ENCODE data around the gene CDK5.
"Not testable (repeated sequence)": the region's sequence is repeated elsewhere in the genome, so short reads cannot be mapped to it uniquely, and the experiment has no call there.

The CDK5 gene

GRCh38 chr7:151033864-151034249, 23.8 kb downstream of the CDK5 start:
- DNase-seq (ENCODE audit: low read depth in 2 of 2): no peak

GRCh38 chr7:151032936-151033863, 24.5 kb downstream of the CDK5 start:
- DNase-seq (ENCODE audit: low read depth in 2 of 2): no peak

GRCh38 chr7:151031011-151031410, 26.7 kb downstream of the CDK5 start:
- no peak for DNase-seq (ENCODE audit: low read depth in 2 of 2)

GRCh38 chr7:151028948-151029501, 28.7 kb downstream of the CDK5 start:
- DNase-seq (ENCODE audit: low read depth in 2 of 2): no peak

- DNase-seq (ENCODE audit: low read depth in 2 of 2): peak; percentile 87 to 98
These were observed 29.4 kb downstream of the CDK5 start, which contains the start of gene ABCB8 for GRCh38 chr7:151028131-151028947. TSS of gene ABCB8 (plus strand) at chr7:151028450. CDS start at chr7:151028516, 66 bp downstream.

GRCh38 chr7:151027728-151028130, 30.0 kb downstream of the CDK5 start:
- not testable (repeated sequence) for DNase-seq (ENCODE audit: low read depth in 2 of 2)

- not testable (repeated sequence) for DNase-seq (ENCODE audit: low read depth in 2 of 2)
These were observed 30.6 kb downstream of the CDK5 start for GRCh38 chr7:151026771-151027727.

GRCh38 chr7:151025924-151026671, 31.6 kb downstream of the CDK5 start:
- DNase-seq (ENCODE audit: low read depth in 2 of 2): no peak

- DNase-seq (ENCODE audit: low read depth in 2 of 2): no peak
These were observed 33.2 kb downstream of the CDK5 start, which contains the start of gene ATG9B for GRCh38 chr7:151024435-151025056. TSS of gene ATG9B (minus strand) at chr7:151024494. CDS start at chr7:151024423, 71 bp downstream.

GRCh38 chr7:151023232-151023631, 34.5 kb downstream of the CDK5 start:
- no peak for DNase-seq (ENCODE audit: low read depth in 2 of 2)

- DNase-seq (ENCODE audit: low read depth in 2 of 2): no peak
These were observed 37.5 kb downstream of the CDK5 start for GRCh38 chr7:151020231-151020630.

GRCh38 chr7:151019130-151019447, 38.6 kb downstream of the CDK5 start:
- DNase-seq (ENCODE audit: low read depth in 2 of 2): no peak

GRCh38 chr7:151018421-151019129, 39.1 kb downstream of the CDK5 start:
- no peak for DNase-seq (ENCODE audit: low read depth in 2 of 2)

GRCh38 chr7:151017953-151018420, 39.7 kb downstream of the CDK5 start:
- peak; percentile 77 to 86 for DNase-seq (ENCODE audit: low read depth in 2 of 2)

- no peak for DNase-seq (ENCODE audit: low read depth in 2 of 2)
These were observed 40.2 kb downstream of the CDK5 start for GRCh38 chr7:151017370-151017952.

GRCh38 chr7:151016942-151017341, 40.8 kb downstream of the CDK5 start:
- DNase-seq (ENCODE audit: low read depth in 2 of 2): no peak

GRCh38 chr7:151016505-151016904, 41.2 kb downstream of the CDK5 start:
- DNase-seq (ENCODE audit: low read depth in 2 of 2): no peak

- DNase-seq (ENCODE audit: low read depth in 2 of 2): no peak
These were observed 41.7 kb downstream of the CDK5 start for GRCh38 chr7:151015967-151016366.

GRCh38 chr7:151014950-151015349, 42.7 kb downstream of the CDK5 start:
- DNase-seq (ENCODE audit: low read depth in 2 of 2): no peak

Measured in stimulated activated CD4-positive, alpha-beta T cell treated with anti-CD3 and anti-CD28 coated beads, Interleukin-1b, Interleukin-23, amount 100 ng/mL, for 4 hours (primary cell).